ENCODE measurements around the gene CRADD. TPM values are rescaled to one million over a fixed set of nuclear protein-coding genes. Genes with fewer than 3 reads are reported as not detected.

CRADD gene
- total and polyA plus RNA-seq, 2 donors (not counting 3 experiments of a cell fraction or from before 2014, with no cell fraction given) = 11.7 to 14.5 TPM

- dilution Hi-C loops (cut with MboI; ENCODE audit: extremely low pct_ligation_motif_present, low sequenced_read_pairs) = no loop called here
- TF ChIP-seq JUN (IDR thresholded peaks at IDR 0.05; ENCODE audit: borderline replicate concordance, insufficient read depth, insufficient read length, low read depth) (no peak), EZH2 (IDR thresholded peaks at IDR 0.05; ENCODE audit: borderline replicate concordance, low read depth, low read length, severe bottlenecking) (no peak), FOS (IDR thresholded peaks at IDR 0.05; ENCODE audit: borderline replicate concordance, insufficient read depth, low read length) (no peak), POLR2AphosphoS5 (IDR thresholded peaks at IDR 0.05; ENCODE audit: insufficient read depth, low read depth, low read length) (no peak)
- H3K9me1 ChIP-seq (replicated peaks; ENCODE audit: control insufficient read depth, extremely low read depth, insufficient read depth, low read length) = no peaks in the 10 kb centered on the region
- DNase-seq (ENCODE audit: low read depth, low spot score) (no peak), FAIRE-seq (no peak)
- BruUV-seq (replicated peaks) = no TSS peak
- H3K9ac ChIP-seq (replicated peaks; ENCODE audit: extremely low read depth, insufficient read depth, low read length) = no peak overlapping the region
- no peaks in the 10 kb centered on the region for H3K79me2 ChIP-seq (ENCODE audit: control insufficient read depth, insufficient read depth, low read length)
- no peaks in the 10 kb centered on the region for H3K4me1 ChIP-seq (ENCODE audit: control insufficient read depth, extremely low read depth, insufficient read depth, low read length)
- H2AFZ ChIP-seq (ENCODE audit: low read depth, low read length) = no peak overlapping the region
- no peaks in the 10 kb centered on the region for H3K9me3 ChIP-seq (replicated peaks; ENCODE audit: control insufficient read depth, insufficient read depth, low read length)
- POLR2A ChIA-PET = no interaction called here
- no peaks in the 10 kb centered on the region for H3K36me3 ChIP-seq (ENCODE audit: control insufficient read depth in 2 of 2, extremely low read depth in 1 of 2, insufficient read depth in 2 of 2, low read length in 2 of 2)
- no peak overlapping the region for H3K4me2 ChIP-seq (ENCODE audit: insufficient read depth, low read length)
- no peaks in the 10 kb centered on the region for H4K20me1 ChIP-seq (replicated peaks; ENCODE audit: control insufficient read depth, extremely low read depth, insufficient read depth, low read length)
- H3K27ac ChIP-seq (ENCODE audit: insufficient read depth, low read depth, low read length) = no peak overlapping the region
- H3K27me3 ChIP-seq (ENCODE audit: control insufficient read depth in 2 of 2, insufficient read depth in 2 of 2, low read length in 2 of 2) = peaks cover 0 to 2% of the 10 kb centered on the region in 2 experiments
- intact Hi-C loops (cut with micrococcal nuclease) = no loop called here
- CTCF ChIA-PET = no interaction called here
- H3K4me3 ChIP-seq (replicated peaks in 1 of 3; ENCODE audit: insufficient read depth in 1 of 3, low read depth in 1 of 3, low read length in 3 of 3) = no peak overlapping the region
Observed at GRCh38 chr12:93915411-93915810, 238.2 kb downstream of the CRADD start.

- no TSS peak for BruUV-seq (replicated peaks)
- POLR2A ChIA-PET = no interaction called here
- no peak overlapping the region for H3K4me3 ChIP-seq (replicated peaks in 1 of 3; ENCODE audit: insufficient read depth in 1 of 3, low read depth in 1 of 3, low read length in 3 of 3)
- H3K4me2 ChIP-seq (ENCODE audit: insufficient read depth, low read length) = no peak overlapping the region
- dilution Hi-C loops (cut with MboI; ENCODE audit: extremely low pct_ligation_motif_present, low sequenced_read_pairs) = no loop called here
- CTCF ChIA-PET = no interaction called here
- no peaks in the 10 kb centered on the region for H3K79me2 ChIP-seq (ENCODE audit: control insufficient read depth, insufficient read depth, low read length)
- H3K4me1 ChIP-seq (ENCODE audit: control insufficient read depth, extremely low read depth, insufficient read depth, low read length) = no peaks in the 10 kb centered on the region
- DNase-seq (ENCODE audit: low read depth, low spot score) (no peak), FAIRE-seq (no peak)
- peaks cover 0 to 3% of the 10 kb centered on the region in 2 experiments for H3K27me3 ChIP-seq (ENCODE audit: control insufficient read depth in 2 of 2, insufficient read depth in 2 of 2, low read length in 2 of 2)
- H3K36me3 ChIP-seq (ENCODE audit: control insufficient read depth in 2 of 2, extremely low read depth in 1 of 2, insufficient read depth in 2 of 2, low read length in 2 of 2) = no peaks in the 10 kb centered on the region
- H3K9me3 ChIP-seq (replicated peaks; ENCODE audit: control insufficient read depth, insufficient read depth, low read length) = no peaks in the 10 kb centered on the region
- no peaks in the 10 kb centered on the region for H4K20me1 ChIP-seq (replicated peaks; ENCODE audit: control insufficient read depth, extremely low read depth, insufficient read depth, low read length)
- no peak overlapping the region for H3K27ac ChIP-seq (ENCODE audit: insufficient read depth, low read depth, low read length)
- intact Hi-C loops (cut with micrococcal nuclease) = no loop called here
- H3K9ac ChIP-seq (replicated peaks; ENCODE audit: extremely low read depth, insufficient read depth, low read length) = no peak overlapping the region
- H3K9me1 ChIP-seq (replicated peaks; ENCODE audit: control insufficient read depth, extremely low read depth, insufficient read depth, low read length) = no peaks in the 10 kb centered on the region
- H2AFZ ChIP-seq (ENCODE audit: low read depth, low read length) = no peak overlapping the region
- TF ChIP-seq MAX (IDR thresholded peaks at IDR 0.05; ENCODE audit: insufficient read depth, insufficient read length) (no peak), POLR2AphosphoS5 (IDR thresholded peaks at IDR 0.05; ENCODE audit: insufficient read depth, low read depth, low read length) (no peak), FOS (IDR thresholded peaks at IDR 0.05; ENCODE audit: borderline replicate concordance, insufficient read depth, low read length) (no peak), MYC (IDR thresholded peaks at IDR 0.05; ENCODE audit: low read depth, low read length) (no peak), CTCF (IDR thresholded peaks at IDR 0.05; ENCODE audit: extremely low read depth in 1 of 2, insufficient read depth in 1 of 2, low read depth in 1 of 2, low read length in 2 of 2) (no peak), POLR2A (IDR thresholded peaks at IDR 0.05; ENCODE audit: low read depth, low read length) (no peak), EZH2 (IDR thresholded peaks at IDR 0.05; ENCODE audit: borderline replicate concordance, low read depth, low read length, severe bottlenecking) (no peak), JUN (IDR thresholded peaks at IDR 0.05; ENCODE audit: borderline replicate concordance, insufficient read depth, insufficient read length, low read depth) (no peak), GATA2 (IDR thresholded peaks at IDR 0.05; ENCODE audit: insufficient read depth, insufficient read length, low read depth, low read length) (no peak)
Observed at GRCh38 chr12:93916402-93916801, 239.2 kb downstream of the CRADD start.
